Stimulated activated CD4-positive, alpha-beta T cell treated with anti-CD3 and anti-CD28 coated beads, Interleukin-2, amount 100 ng/mL, for 4 hours (primary cell): ENCODE results near the gene CLCNKA.
A peak's percentile ranks its signal among the peaks of the same experiment; 100 is the strongest.
"Not testable (repeated sequence)": the region's sequence is repeated elsewhere in the genome, so short reads cannot be mapped to it uniquely, and the experiment has no call there.

Source experiments
- DNase-seq: peaks from one replicate; pipeline ENCODE4 v3.0.0-alpha.2; 2020; ENCODE audit warnings: low read depth

The CLCNKA gene

DNA sequence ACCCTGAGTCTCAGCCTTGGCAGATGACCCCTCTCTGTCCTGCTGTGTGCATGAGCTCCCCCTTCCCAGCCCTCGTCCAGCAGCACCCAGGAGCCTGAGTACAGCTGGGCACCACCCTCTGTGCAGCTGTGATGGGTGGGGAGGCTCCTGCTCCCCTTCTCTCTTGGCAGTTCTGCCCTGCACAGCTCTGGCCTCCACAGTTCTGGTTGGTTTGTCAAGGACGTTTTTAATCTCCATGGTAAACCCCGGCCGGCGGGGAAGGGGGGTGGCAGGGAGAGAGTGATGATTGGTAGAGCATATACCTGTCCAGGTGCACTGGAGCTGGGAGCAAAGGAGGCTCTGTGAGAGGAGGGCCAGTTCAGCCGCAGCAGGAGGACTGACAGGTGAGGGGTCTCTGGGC, at the start of gene CLCNKA:
Gene CLCNKA (plus strand): TSS at position 356 of the 400 bp plus-strand sequence. CDS start 584 bp downstream, outside the sequence.
- DNase-seq = no peak

DNA sequence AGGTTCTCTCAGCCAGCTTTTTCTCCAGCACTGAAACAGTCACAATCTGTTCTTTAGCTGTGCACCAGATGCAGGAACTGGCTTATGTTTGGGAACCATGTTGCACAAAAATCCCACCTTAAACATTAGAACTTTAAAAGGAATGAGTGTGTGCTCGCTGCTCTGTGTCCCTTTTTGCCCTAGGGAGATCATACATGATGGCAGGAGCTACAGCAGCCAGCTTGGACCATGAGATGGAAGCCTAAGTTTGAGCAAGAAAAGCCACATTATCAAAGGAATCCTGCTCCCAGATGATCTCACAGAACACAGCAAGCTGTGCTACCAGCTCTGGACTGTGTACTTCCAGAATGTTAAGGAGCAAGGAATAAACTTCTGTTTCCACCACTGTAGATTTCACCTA, 49.4 kb upstream of the CLCNKA start:
- no peak for DNase-seq

DNA sequence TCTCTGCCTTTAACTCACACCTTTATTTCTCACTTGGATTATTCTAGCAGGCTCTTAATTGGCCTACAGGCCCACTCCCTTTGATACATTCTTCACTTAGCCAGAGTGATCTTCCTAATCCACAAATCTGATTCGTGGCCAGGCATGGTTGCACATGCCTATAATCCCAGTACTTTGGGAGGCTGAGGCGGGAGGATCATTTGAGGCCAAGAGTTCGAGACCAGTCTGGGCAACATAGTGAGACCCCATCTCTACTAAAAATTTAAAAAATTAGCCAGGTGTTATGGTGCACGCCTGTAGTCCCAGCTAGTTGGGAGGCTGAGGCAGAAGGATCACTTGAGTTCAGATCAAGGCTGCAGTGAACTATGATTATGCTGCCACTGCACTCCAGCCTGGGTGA, 48.1 kb upstream of the CLCNKA start:
- DNase-seq = no peak

DNA sequence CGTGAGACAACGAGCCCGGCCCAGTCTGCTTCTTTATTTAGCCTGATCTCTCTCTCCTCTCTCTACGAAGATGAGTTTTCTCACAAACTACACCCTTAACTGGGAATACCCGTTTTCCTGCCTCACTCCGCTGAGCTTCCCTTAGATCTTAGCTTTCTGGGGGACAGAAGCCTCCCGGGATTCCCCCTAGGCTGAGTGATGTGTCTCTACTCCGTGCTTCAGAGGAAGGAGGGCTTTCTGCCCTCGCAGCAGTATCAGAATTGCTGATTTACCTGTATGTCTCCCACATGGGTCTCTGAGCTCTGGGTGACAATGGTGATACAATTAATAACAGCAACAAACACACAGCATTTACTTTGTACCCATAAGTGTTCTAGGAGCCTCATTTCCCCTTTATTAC, 47.0 kb upstream of the CLCNKA start:
- DNase-seq = no peak

DNA sequence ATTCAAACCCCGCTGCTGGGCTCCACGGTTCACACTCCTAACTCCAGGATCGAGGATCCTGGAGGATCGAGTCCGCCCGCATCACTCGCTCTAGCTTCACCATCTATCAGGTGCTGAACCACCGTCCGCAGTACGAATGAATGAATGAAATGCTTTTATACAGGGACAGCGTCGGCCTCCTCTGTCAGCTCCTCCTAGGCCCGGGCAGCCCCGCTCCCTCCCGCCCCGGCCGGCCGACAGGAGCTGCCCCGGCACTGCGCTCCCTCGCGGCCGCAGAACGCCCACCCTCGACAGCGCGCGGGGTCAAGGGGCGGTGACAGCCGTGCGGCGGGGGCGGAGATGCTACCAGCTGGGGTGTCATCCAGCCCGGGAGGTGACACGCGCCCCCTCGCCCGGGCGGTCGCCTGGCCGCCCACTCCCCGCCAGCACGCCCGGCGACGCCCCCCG, 46.5 kb upstream of the CLCNKA start:
- peak; percentile 84 for DNase-seq

DNA sequence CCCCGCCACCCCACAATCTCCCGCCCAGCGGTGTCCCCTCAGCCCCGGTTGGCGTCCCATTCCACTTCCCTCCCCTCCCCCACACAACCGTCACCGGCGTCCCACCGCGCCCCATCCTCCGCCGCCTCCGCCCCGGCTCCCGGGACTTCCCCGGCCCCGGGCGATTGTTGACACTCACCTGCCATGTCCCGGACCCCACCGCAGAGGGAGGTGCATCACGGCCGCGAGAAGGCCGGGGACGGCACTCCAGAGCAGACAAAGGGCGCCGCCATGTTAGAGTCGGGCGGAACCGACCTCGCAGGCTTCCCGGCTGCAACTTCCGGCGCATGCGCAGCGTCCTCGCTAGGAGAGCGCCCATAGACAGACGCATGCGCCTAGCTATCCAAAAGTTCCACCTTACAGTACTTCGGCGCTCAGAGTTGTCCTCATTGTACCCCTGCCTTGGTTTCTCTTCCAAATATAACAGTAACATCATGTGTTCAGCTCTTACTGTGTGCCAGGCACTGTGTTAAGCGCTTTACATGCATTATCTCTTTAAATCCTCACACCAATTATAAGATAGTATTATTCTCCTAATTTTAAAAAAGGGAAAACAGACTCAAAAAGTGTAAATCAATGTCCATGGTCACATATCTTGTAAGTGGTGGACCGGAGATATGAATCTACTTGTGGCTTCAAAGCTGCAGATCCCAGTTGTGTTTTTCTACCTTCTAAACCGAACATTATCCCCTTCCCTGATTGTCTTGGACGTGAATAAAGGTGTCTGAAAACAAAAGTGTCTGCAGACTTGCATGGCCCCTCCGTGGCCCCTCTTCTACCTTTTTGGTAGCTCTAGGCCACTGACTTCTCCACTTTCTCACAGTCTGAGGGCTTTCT, 45.8 kb upstream of the CLCNKA start, which contains the start of gene ZBTB17:
Gene ZBTB17 (minus strand): TSS at position 297 of the 876 bp plus-strand sequence. CDS start 27,606 bp downstream, outside the sequence.
- DNase-seq = peak; percentile 96

DNA sequence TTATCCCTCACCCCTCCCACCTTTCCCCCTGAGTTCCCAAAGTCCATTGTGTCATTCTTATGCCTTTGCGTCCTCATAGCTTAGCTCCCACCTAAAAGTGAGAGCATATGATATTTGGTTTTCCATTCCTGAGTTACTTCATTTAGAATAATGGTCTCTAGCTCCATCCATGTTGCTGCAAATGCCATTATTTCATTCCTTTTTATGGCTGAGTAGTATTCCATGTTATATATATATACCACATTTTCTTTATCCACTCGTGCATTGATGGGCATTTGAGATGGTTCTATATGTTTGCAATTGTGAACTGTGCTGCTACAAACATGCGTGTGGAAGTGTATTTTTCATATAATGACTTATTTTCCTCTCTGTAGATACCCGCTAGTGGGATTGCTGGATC, 43.9 kb upstream of the CLCNKA start:
- DNase-seq = not testable (repeated sequence)

DNA sequence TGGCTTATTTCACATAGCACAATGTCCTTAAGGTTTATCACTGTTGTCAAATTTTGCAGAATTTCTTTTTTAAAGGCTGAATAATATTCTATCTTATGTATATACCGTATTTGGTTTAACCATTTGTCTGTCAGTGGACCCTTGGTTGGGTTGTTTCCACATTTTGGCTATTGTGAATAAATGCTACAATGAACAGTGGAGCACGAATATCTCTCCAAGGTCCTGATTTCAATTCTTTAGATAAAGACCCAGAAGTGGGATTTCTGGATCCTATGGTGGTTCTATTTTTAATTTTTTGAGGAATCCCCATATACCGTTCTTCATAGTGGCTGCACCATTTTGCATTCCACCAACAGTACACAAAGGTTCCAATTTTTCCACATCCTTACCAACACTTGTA, 40.2 kb upstream of the CLCNKA start:
- DNase-seq = no peak

DNA sequence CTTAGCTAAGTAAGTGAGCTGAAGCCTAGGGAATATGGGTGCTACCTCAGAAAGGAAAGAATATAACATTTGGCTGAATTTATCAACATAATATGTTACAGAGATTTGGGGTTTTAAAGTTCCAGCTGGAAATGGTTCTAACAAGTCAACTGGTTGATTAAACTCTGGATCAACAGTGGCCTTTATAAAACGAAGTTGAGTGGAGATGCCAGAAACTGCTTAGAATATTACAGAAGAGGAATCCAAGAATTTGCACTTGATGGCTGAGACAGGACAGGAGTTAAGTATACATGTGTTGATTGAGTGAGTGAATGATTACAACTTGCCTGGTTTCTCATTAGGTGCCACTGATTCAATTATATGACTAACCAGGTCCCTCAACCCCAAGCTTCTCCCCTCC, 38.6 kb upstream of the CLCNKA start:
- no peak for DNase-seq

DNA sequence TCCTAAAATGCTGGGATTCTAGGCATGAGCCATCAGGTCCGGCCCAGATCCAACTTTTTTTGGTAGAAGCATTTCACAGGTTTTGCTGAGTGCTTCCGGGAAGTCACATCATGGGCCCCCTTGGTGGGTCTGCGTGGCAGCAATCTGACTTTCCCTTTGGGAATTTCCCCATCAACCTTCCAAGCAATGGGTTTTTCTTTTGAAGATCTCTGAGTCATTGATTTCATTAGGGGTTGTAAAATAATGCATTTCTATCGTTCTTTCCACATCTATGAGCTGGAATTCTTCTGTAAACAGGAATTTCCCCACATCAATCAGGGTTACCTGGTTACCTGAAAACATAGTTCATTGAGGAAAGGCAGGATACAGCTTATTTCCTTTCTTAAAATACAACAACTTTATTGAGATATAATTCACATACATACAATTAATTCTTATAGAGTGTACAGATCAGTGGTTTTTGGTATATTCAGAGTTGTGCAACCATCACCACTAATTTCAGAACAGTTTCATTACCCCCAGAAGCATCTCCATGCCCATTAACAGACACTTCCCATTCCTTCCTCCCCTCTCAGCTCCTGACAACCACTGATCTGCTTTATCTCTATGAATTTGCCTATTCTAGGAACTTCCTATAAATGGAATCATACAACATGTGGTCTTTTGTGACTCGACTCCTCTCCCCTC, 36.1 kb upstream of the CLCNKA start:
- no peak for DNase-seq

DNA sequence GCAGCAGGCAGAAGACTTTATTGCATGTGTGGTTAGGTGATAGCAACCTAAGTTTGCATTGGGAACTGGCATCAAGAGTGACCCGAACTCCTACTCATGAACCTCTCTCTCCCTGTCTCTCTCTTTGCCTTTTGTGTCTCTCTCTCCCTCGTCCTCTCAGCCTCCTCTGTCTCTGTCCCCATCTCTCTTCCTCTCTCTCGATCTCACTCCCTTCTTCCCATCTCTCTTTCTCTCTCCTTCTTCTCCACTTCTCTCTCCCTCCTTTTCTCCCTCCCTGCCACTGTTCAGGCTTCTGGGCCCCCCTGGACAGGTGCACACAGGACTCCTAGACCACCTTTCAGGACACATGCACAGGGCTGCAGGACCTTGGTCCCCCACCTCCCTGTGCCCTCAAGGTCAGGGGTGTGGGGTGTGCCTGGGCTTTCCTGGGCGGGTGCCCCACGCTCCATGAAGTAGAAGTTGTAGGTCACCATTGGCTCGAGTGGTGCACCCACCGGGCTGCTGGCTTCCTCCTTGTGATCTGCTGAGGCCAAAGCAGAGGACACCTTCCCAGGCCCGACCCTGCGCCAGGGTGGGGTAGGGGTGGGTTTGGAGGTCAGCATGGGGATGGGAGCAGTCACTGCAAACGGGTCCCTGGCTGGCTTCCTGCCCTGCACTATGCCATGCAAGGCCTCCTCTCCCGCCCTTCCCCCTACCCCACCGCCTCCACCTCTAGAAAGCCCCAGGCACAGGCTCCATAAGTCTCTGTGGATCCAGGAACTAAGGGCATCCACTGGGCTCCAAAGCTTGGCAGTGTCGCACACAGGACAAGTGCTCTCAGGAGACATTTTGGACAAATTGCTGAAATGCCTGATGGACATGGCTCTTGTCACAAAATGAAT, 32.7 kb upstream of the CLCNKA start:
- no peak for DNase-seq

DNA sequence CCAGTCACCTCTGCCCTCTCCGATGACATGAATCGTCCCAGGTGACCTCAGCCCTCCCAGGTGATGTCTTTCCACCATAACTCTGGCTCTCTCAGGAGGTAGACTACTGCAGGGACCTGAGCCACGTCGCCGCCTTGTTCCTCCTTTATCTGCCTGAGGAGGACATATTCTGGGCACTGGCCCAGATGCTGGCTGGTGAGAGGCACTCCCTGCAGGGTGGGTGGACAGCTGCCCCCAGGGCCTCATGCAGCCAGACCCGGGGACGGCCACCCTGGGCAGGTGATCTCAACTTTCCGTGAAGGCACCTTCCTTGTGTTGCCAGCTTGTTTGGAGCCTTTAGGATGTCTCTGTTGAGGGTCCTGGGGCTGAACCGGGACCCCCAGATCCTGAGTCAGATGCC, 32.1 kb upstream of the CLCNKA start:
- DNase-seq = no peak

DNA sequence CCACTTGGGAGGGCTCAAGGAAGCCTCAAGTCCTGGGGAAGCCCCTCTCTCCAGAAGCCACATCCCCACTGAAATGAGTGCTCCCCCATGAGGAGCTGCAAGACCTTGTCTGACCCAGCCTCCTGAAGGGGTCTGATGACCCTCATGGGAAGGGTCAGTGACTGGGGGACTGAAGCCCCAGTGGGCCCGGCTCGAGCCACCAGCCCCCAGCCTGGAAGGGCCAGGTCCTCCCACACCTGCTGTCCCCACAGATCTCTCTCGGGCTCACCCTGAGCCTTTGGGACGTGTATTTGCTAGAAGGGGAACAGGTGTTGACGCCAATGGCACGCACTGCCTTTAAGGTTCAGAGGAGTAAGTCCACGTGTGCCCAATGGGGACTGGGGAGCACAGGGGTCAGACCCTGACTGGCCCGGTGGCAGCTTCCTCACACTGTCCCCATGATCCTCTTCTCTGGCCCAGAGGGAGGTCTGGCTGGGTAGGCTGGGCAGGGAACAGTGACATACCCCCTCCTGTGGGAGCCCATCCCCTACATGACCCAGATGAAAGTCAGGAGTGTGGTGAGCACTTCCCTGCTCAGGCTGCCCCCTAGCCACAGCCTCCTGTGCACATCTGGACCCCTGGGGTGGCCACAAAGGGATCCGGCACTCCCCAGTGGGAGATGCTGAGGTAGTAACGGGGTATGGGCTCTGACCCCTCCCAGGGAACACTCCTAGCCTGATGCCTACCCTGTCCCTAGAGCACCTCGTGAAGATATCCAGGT, 30.2 kb upstream of the CLCNKA start:
- no peak for DNase-seq

DNA sequence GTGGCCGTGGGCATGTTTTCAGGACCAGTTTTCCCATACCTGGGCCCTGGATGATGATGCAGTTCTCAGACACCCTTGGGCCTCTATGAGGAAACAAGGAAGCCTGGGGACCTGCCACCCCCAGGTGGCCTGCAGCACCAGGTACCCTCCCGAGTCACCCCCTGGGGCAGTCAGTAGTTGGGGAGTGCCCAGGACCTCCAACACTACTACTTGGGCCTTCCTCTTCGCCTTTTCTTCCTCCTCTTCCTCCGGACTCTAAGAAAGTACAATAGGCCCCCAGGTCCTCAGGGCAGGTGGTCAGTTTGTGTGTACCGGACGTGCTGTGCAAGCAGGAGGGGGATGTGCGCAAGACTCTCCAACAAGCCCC, 29.7 kb upstream of the CLCNKA start:
- DNase-seq = no peak

DNA sequence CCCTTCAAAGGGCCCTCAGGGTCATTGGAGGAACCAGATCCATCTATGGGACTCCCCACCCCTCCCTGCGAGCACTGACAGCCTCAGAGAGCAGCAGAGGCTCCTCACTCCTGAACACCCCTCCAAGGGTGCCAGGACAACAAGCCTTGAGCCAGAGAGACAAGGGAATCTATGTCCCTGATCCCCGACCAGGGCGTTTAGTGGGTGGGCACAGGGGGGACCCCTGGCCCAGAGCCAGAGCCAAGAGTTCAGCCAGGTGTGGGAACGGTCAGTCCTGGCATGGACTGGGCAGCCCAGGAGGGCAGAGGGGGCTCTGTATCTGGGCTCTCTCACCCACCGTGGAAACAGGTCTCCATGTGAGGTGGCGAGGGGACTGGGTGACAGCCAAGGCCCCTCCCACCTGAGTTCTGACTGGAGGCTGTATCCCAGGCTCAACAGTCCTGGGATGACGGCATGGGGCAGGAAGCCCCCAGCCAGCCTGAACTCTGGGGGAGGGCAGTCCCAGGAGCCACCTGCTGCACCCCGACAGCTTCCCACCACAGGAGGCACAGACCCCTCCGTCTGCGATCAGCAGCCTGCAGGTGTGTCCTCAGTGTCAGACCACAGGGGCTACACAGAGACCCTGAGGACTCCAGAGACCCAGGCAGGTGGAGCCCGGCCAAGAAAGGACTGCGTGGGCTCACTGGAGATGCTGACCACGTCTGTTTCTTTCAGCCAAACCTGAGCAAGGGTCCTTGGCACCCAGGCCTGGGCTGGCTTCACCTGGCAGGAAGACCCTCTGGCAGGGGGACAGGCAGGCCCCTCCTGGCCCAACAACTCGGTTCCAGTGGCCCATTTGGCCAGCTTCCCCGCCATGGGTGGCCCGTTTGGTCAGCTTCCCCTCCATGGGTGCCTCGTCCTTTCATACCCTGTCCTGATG, 29.0 kb upstream of the CLCNKA start:
- DNase-seq = no peak

DNA sequence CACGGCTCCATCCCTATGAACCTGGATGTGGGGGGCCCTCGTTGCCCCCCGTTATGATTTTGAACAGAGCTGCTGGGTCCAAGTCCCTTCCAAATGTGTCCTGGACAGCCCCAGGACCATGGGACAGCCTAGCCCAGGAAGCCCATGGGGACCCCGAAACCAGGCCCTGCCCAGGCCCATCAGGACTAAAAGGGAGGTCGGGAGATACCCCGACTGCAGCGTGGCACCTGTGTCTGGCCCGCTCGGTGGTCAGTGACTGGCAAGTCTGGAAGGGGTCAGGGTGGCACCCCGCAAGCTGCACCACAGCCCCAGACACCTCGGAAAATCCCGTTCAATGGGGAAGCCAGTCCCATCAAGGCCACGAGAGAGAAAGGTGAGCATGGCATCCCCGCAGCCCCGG, 28.2 kb upstream of the CLCNKA start:
- DNase-seq = no peak

DNA sequence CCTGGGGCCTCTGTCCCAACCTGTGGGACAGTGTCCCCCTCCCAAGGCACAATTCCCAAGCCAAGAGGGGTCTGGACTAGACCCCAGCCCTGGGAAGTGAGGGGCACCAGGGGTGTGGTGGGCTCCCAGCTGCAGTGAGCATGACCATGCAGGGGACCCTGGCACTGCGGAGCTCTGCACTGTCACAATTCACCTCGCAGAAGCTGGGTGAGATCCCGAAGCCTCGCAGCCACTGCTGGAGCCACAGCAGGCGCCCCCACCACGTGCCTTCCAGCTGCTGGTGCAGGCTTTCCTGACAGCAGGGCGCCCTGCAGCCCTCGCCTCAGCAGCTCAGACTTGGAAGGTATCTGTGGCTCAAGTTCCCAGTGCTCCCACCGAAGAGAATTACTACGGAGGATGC, 27.8 kb upstream of the CLCNKA start:
- no peak for DNase-seq

DNA sequence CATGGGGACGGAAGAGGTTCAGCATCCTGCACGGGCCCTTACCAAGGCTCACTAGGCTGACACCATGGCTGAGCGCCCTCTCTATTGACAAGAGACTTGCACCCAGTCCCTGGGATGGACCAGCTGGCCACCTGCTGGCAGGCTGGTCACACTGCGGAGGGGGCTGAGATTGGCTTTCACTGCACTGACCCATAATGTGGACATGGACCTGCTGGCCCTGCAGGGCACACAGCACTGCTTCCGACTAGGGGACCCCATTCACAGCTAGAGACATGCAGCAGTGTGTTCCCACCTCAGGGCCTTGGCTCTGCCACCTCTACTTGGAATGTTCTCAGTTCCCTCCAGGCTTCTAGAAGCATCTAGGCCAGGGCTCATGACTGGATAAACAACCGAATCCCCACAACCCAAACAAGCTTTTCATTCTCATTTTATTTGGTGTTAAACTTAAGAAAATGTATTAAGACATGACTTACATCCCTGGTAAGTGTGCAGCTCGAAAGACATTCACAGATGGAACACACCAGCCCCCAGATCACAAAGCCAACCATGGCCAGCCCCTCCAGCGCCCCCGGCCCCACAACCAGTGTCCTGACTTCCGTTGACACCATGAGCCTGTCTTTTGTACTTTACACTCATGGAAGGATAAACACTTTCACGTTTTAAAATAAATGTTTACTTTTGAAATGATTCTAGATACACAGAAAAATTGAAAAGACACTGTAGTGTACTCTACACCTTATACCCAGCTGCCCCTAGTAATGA, 27.1 kb upstream of the CLCNKA start:
- peak; percentile 35 for DNase-seq

DNA sequence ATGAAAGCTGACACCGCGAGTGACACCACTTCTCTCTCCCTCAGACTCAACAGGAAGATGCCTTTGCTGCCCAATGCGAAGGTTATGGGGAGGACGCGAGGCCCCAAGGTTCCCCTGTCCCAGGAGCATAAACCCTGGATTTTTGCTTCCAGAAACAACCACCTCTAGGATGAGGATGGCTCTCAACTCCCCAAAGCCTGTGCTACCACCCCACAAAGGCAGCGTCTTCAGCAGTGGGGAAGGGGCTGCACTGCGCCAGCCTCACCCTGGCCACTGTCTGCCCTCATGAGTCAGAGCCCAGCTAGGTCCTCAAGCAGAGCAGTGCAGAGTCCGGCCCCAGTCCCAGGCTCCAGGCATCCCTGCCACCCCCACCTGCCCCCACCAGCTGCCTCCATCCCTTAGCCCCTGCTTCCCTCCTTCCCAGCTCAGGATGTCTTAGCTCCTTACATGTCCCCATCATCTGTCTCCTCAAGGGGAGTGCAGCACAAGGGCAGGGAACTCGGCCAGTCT, 24.7 kb upstream of the CLCNKA start:
- no peak for DNase-seq
